Gastrocnemius medialis (tissue), 4 donors: ENCODE measurements around the gene SLC8B1. TPM values are rescaled to one million over a fixed set of nuclear protein-coding genes. Genes with fewer than 3 reads are reported as not detected.

ENCODE experiments used
- ATAC-seq, 2 donors: fragments of 150-250 bp; one replicate each; pipeline ENCODE4 v1.9.1; 2016
- DNase-seq, 2 donors: peaks; one replicate each; pipeline ENCODE4 v3.0.0-alpha.2; 2019
- H3K27ac ChIP-seq, 4 donors: fragments of 200-600 bp; sonication (generic); 1 replicate in 1 of 4; 2 replicates in 3 of 4; pipeline ENCODE4 v1.5.1; 2016 to 2018; ENCODE audit warnings: mild to moderate bottlenecking in 2 of 4, moderate library complexity in 1 of 4
- H3K27me3 ChIP-seq, 3 donors: fragments of 200-600 bp; sonication (generic) in 2 of 3; 1 replicate in 1 of 3; 2 replicates in 2 of 3; pipeline versions ENCODE4 v1.5.1 to v1.6.0; 2016 to 2019; ENCODE audit warnings: mild to moderate bottlenecking in 1 of 3, moderate library complexity in 1 of 3
- H3K36me3 ChIP-seq, 2 donors: fragments of 200-600 bp; sonication (generic) in 1 of 2; one replicate each; pipeline ENCODE4 v1.5.1; 2017 to 2018
- H3K4me1 ChIP-seq, 2 donors: fragments of 200-600 bp; sonication (generic) in 1 of 2; one replicate each; pipeline ENCODE4 v1.5.1; 2016 to 2017; ENCODE audit warnings: mild to moderate bottlenecking in 2 of 2
- H3K4me3 ChIP-seq, 4 donors: fragments of 200-600 bp; sonication (generic) in 3 of 4; 1 replicate in 1 of 4; 2 replicates in 3 of 4; pipeline ENCODE4 v1.5.1; 2016 to 2019; ENCODE audit warnings: mild to moderate bottlenecking in 2 of 4
- H3K9me3 ChIP-seq, 3 donors: fragments of 200-600 bp; sonication (generic) in 2 of 3; 1 replicate in 1 of 3; 2 replicates in 2 of 3; pipeline ENCODE4 v1.5.1; 2016 to 2019
- CTCF ChIP-seq, 5 experiments: fragments of 450-650 bp in 3 of 5; fragments of 200-600 bp in 2 of 5; sonication (generic) in 2 of 5; IDR thresholded peaks in 4 of 5; conservative IDR thresholded peaks in 1 of 5; 1 replicate in 4 of 5; 2 replicates in 1 of 5; pipeline ENCODE4 v1.5.1; 2016 to 2019; ENCODE audit warnings: antibody characterized with exemption in 5 of 5, mild to moderate bottlenecking in 3 of 5, moderate library complexity in 3 of 5
- POLR2A ChIP-seq, 2 donors: fragments of 450-650 bp; IDR thresholded peaks; one replicate each; pipeline ENCODE4 v1.6.1; 2017; ENCODE audit warnings: antibody characterized with exemption in 2 of 2, mild to moderate bottlenecking in 2 of 2, moderate library complexity in 2 of 2
- in situ Hi-C, 4 donors: fragments of 200-750 bp; cut with MboI; loops; one replicate each; pipeline versions ENCODE4 v1.15.0 to v1.8.0; 2017; ENCODE audit warnings: low sequenced_read_pairs in 4 of 4
- intact Hi-C: fragments of 100-400 bp; cut with DNase I; formaldehyde crosslinking; loops from one replicate; pipeline ENCODE4 v1.15.1; 2023; ENCODE audit warnings: low total_unique reads
- total RNA-seq, 4 donors: library from RNA; depleted of rRNA; stranded (reverse); fragments of >200 nt; gene quantifications; one replicate each; pipeline versions ENCODE4 v1.1.0 to v1.2.3, GENCODE V29; 2016

The SLC8B1 gene
- total RNA-seq, 4 donors from 2014 or later, result 8.2 to 21.2 (median 14.5) TPM

DNA sequence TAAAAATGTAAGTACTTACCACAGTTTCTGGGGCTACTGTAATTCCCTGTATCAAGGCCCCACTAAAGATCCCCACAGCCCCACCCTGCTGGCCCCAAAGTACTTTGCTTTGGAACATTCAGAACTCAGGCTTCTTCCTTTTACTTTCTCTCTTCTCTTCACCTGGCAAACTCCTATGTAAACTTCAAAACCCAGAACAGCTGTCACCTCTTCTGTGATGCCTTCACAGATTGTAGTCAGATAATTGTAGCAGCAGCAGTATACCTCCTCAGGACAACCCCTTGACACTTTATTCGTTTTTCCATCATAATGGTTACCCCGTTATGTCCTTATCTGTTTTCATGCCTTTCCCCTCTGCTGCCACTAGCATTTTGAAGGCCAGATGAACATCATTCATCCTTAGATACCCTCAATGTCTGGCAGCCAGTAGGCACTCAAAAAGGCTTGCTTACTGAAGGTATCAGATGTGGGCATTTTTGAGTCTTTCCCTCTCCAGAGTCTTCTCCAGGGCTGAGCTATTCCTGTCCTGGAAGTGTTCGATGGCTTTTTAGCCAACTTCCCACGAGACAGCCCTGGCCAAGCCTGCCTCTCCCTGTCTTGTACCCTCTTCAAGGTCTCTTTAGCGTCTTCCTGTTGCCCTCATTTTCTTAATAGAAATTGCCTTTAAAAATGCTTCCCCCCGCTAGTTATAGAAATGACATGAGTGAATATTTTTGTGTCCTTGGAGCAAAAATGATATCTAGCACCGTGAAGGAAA lies 30.9 kb upstream of the SLC8B1 start:
- peak; percentile 54 to 69 for ATAC-seq
- peak; percentile 27 to 51 for DNase-seq
- H3K4me1 ChIP-seq, result peaks cover 13 to 23% of the 10 kb centered on the region in 2 donors
- H3K27me3 ChIP-seq, result no peaks in the 10 kb centered on the region
- in situ Hi-C loops, result no loop called here
- no peaks in the 10 kb centered on the region for H3K36me3 ChIP-seq
- TF ChIP-seq CTCF (IDR thresholded peaks at IDR 0.05 in 4 of 5, conservative IDR thresholded peaks at IDR 0.05 in 1 of 5) (no peak), POLR2A (IDR thresholded peaks at IDR 0.05) (no peak)
- H3K4me3 ChIP-seq, result no peak overlapping the region
- H3K9me3 ChIP-seq, result no peaks in the 10 kb centered on the region
- intact Hi-C loops, result no loop called here
- peak overlapping the region; percentile 46 to 79 (median 75) for H3K27ac ChIP-seq

DNA sequence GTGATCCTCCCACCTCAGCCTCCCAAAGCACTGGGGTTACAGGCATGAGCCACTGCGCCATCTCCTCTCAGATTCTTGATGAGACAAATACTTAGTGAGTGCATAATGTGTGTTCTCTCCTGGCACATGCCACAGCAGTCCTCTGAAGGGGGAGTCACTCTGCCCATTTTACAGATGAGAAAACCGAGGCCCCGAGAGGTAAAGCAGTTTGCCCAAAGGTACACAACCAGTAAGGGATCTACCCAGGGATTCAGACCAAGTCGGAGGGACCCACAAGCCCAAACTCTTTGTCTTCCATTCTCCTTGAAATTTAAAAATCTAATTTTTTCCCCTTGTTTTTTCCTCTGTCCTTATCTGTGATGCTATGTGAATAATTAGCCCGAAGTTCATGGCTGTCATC lies 29.8 kb upstream of the SLC8B1 start:
- no peaks in the 10 kb centered on the region for H3K36me3 ChIP-seq
- intact Hi-C loops, result no loop called here
- H3K4me3 ChIP-seq, result no peak overlapping the region
- H3K9me3 ChIP-seq, result no peaks in the 10 kb centered on the region
- TF ChIP-seq POLR2A (IDR thresholded peaks at IDR 0.05) (no peak), CTCF (IDR thresholded peaks at IDR 0.05 in 4 of 5, conservative IDR thresholded peaks at IDR 0.05 in 1 of 5) (no peak)
- peaks cover 20 to 25% of the 10 kb centered on the region in 2 donors for H3K4me1 ChIP-seq
- ATAC-seq (no peak), DNase-seq (no peak)
- H3K27ac ChIP-seq, result peak overlapping the region in 1 of 4 donors; percentile 79
- in situ Hi-C loops, result no loop called here
- H3K27me3 ChIP-seq, result no peaks in the 10 kb centered on the region

- Histone ChIP-seq H3K4me3 (no peak overlapping the region), H3K27me3 (no peaks in the 10 kb centered on the region), H3K4me1 (peaks cover 25% of the 10 kb centered on the region in 2 donors), H3K36me3 (no peaks in the 10 kb centered on the region), H3K27ac (peak overlapping the region in 3 of 4 donors; percentile 6 to 64 (median 51)), H3K9me3 (no peaks in the 10 kb centered on the region)
- no peak for TF ChIP-seq POLR2A (IDR thresholded peaks at IDR 0.05)
- intact Hi-C loops (no loop called here), in situ Hi-C loops (no loop called here)
- ATAC-seq (no peak), DNase-seq (peak in 1 of 2 donors; percentile 26)
These were observed 26.9 kb upstream of the SLC8B1 start for GRCh38 chr12:113361574-113362370.

DNA sequence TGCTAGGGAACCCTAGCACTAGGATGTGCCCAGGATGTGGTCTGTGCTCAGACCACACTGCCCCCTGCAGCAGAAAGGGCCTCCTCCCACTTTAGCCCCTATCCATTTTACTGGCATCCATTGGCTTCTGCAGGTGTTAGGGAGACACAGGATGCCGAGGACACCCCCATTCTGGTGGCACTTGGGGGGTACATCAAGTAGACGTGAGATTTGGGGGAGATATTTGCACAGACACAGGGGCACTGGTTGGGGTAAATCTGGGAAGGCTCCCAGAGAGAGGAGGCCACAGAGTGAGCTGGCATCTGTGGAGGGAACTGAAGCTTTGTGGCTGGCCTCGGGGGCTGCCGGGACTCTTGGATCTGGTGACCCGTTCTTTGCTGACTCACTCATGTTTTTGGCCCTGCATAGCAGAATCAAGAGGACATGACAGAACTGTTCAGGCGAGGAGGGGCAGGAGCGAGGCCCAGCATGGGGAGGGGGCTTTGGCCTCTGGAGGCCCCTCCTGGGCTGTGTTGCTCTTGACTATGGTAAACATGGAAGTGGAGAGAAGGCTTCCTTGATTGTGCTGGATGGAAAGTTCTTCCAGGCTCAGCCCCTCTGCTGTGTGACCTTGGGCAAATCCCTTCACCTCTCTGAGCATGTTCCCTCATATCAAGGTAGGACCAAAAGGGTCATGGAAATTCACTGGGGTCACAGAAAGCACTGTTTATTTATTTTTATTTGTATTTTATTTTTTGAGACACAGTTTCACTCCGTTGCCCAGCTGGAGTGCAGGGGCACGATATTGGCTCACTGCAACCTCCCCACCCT lies 25.2 kb upstream of the SLC8B1 start:
- Histone ChIP-seq H3K9me3 (no peaks in the 10 kb centered on the region), H3K27me3 (no peaks in the 10 kb centered on the region), H3K4me3 (peak overlapping the region in 1 of 4 donors; percentile 76), H3K27ac (peak overlapping the region; percentile 85 to 92 (median 90)), H3K36me3 (no peaks in the 10 kb centered on the region), H3K4me1 (peaks cover 14% of the 10 kb centered on the region in 2 donors)
- in situ Hi-C loops, result no loop called here
- intact Hi-C loops, result loop anchor here (2.0 kb wide), 2 partner anchors 167 to 175 kb away; partner anchors contain the start of genes DDX54 and RITA1
- ATAC-seq (no peak), DNase-seq (peak in 1 of 2 donors; percentile 37)
- TF ChIP-seq POLR2A (IDR thresholded peaks at IDR 0.05) (no peak), CTCF (IDR thresholded peaks at IDR 0.05 in 4 of 5, conservative IDR thresholded peaks at IDR 0.05 in 1 of 5) (no peak)
